IMR-90 (cell line): ENCODE data around the gene GLIS1. TPM values are rescaled to one million over a fixed set of nuclear protein-coding genes. Genes with fewer than 3 reads are reported as not detected.

Source experiments
- ATAC-seq: fragments of 200-7000 bp; cut with Tn5 transposase; 2 replicates; pipeline ENCODE4 v1.9.1; 2020; ENCODE audit warnings: low read depth, mild to moderate bottlenecking, moderate library complexity
- BruUV-seq: library from RNA; stranded (reverse); fragments of 400-500 nt; replicated peaks from 2 replicates; lab custom pipeline; 2021; lab: Mats Ljungman, UMichigan
- CTCF ChIA-PET: fragments of 300-600 bp; formaldehyde crosslinking; extraction: SDS; loops from one replicate; lab custom pipeline; 2021; ENCODE audit warnings: antibody characterized with exemption; lab: Yijun Ruan, JAX
- POLR2A ChIA-PET: fragments of 300-600 bp; sonication (Branson Sonifier 250); formaldehyde crosslinking; loops from one replicate; lab custom pipeline; 2022; ENCODE audit warnings: antibody characterized with exemption; ENCODE audit not compliant: unreplicated experiment; lab: Charles Lee
- DNase-seq: peaks from one replicate; pipeline ENCODE4 v3.0.0; 2013
- H2AFZ ChIP-seq: replicated peaks from 2 replicates; pipeline ENCODE3; 2013; ENCODE audit warnings: low read length, mild to moderate bottlenecking; ENCODE audit not compliant: poor library complexity
- H2AK5ac ChIP-seq: 2 replicates; pipeline ENCODE4 v1.6.1; 2013; ENCODE audit warnings: low read depth, low read length, inconsistent platforms
- H2AK9ac ChIP-seq: replicated peaks from 2 replicates; pipeline ENCODE3; 2013; ENCODE audit warnings: mild to moderate bottlenecking, low read depth, low read length, moderate library complexity; ENCODE audit not compliant: poor library complexity
- H2BK120ac ChIP-seq: 2 replicates; pipeline ENCODE4 v1.6.1; 2013; ENCODE audit warnings: low read depth, low read length, inconsistent platforms
- H2BK15ac ChIP-seq: 3 replicates; pipeline ENCODE4 v1.6.1; 2013; ENCODE audit warnings: low read depth, low read length, inconsistent platforms
- H2BK20ac ChIP-seq: 2 replicates; pipeline ENCODE4 v1.6.1; 2013; ENCODE audit warnings: low read depth, mild to moderate bottlenecking, inconsistent platforms, low read length, moderate library complexity
- H2BK5ac ChIP-seq: 2 replicates; pipeline ENCODE4 v1.6.1; 2013; ENCODE audit warnings: mild to moderate bottlenecking, low read depth, low read length, inconsistent platforms; ENCODE audit not compliant: poor library complexity, severe bottlenecking
- H3K14ac ChIP-seq: replicated peaks from 2 replicates; pipeline ENCODE4 v1.6.1; 2013; ENCODE audit warnings: low read depth, low read length, inconsistent platforms
- H3K18ac ChIP-seq: 2 replicates; pipeline ENCODE4 v1.6.1; 2013; ENCODE audit warnings: low read depth, low read length, control low read depth
- H3K23ac ChIP-seq: 2 replicates; pipeline ENCODE4 v1.6.1; 2013; ENCODE audit warnings: low read depth, low read length, inconsistent platforms
- H3K27ac ChIP-seq: 2 replicates; pipeline ENCODE4 v1.5.1; 2013; ENCODE audit warnings: mild to moderate bottlenecking, control low read depth, low read length; ENCODE audit not compliant: insufficient read depth
- H3K27me3 ChIP-seq: 2 replicates; pipeline ENCODE4 v1.6.1; 2013; ENCODE audit warnings: low read length; ENCODE audit not compliant: control insufficient read depth, insufficient read depth
- H3K36me3 ChIP-seq: 2 replicates; pipeline ENCODE4 v1.6.1; 2013; ENCODE audit warnings: low read length, mixed read lengths; ENCODE audit not compliant: control insufficient read depth, insufficient read depth
- H3K4ac ChIP-seq: 2 replicates; pipeline ENCODE4 v1.6.1; 2013; ENCODE audit warnings: low read depth, low read length, inconsistent platforms
- H3K4me1 ChIP-seq: 2 replicates; pipeline ENCODE4 v1.6.1; 2013; ENCODE audit warnings: low read length, mixed read lengths; ENCODE audit not compliant: control insufficient read depth, insufficient read depth
- H3K4me2 ChIP-seq: 2 replicates; pipeline ENCODE4 v1.6.1; 2013; ENCODE audit warnings: low read depth, mild to moderate bottlenecking, control low read depth, low read length, moderate library complexity
- H3K4me3 ChIP-seq: 2 replicates; pipeline ENCODE4 v1.5.1; 2013; ENCODE audit warnings: low read depth, mild to moderate bottlenecking, control low read depth, low read length, moderate library complexity; ENCODE audit not compliant: insufficient read depth
- H3K56ac ChIP-seq: 2 replicates; pipeline ENCODE4 v1.6.1; 2013; ENCODE audit warnings: low read length, inconsistent platforms; ENCODE audit not compliant: insufficient read depth; ENCODE audit errors: extremely low read depth
- H3K79me1 ChIP-seq, 2 experiments: 2 replicates each; pipeline ENCODE4 v1.6.1; 2013; ENCODE audit warnings: low read length in 2 of 2, inconsistent platforms in 1 of 2, low read depth in 1 of 2
- H3K9ac ChIP-seq: 2 replicates; pipeline ENCODE4 v1.6.1; 2013; ENCODE audit warnings: low read depth, low read length, control low read depth
- H3K9me1 ChIP-seq: 2 replicates; pipeline ENCODE4 v1.6.1; 2013; ENCODE audit warnings: low read length, inconsistent platforms; ENCODE audit not compliant: insufficient read depth
- H3K9me3 ChIP-seq: 2 replicates; pipeline ENCODE4 v1.6.1; 2013; ENCODE audit warnings: low read length; ENCODE audit not compliant: control insufficient read depth, insufficient read depth
- H4K20me1 ChIP-seq: 2 replicates; pipeline ENCODE4 v1.6.1; 2013; ENCODE audit warnings: low read length, inconsistent platforms; ENCODE audit not compliant: insufficient read depth
- H4K5ac ChIP-seq: 2 replicates; pipeline ENCODE4 v1.6.1; 2013; ENCODE audit warnings: mild to moderate bottlenecking, low read depth, low read length, control low read depth
- H4K8ac ChIP-seq, 2 experiments: 2 replicates each; pipeline ENCODE4 v1.6.1; 2013; ENCODE audit warnings: low read depth in 2 of 2, low read length in 2 of 2, control low read depth in 1 of 2, inconsistent platforms in 1 of 2
- H4K91ac ChIP-seq: 2 replicates; pipeline ENCODE4 v1.6.1; 2013; ENCODE audit warnings: low read depth, low read length, inconsistent platforms; ENCODE audit not compliant: insufficient read depth
- CEBPB ChIP-seq: IDR thresholded peaks from 2 replicates; pipeline ENCODE4 v1.6.1; 2012; ENCODE audit warnings: low read depth, low read length, improper control_type of control experiment
- CHD1 ChIP-seq: IDR thresholded peaks from 2 replicates; pipeline ENCODE4 v1.6.1; 2012; ENCODE audit warnings: low read depth, low read length, improper control_type of control experiment
- CTCF ChIP-seq: conservative IDR thresholded peaks from 2 replicates; pipeline ENCODE4 v1.5.1; 2012; ENCODE audit warnings: mild to moderate bottlenecking, low read depth, low read length, improper control_type of control experiment
- MAZ ChIP-seq: IDR thresholded peaks from 2 replicates; pipeline ENCODE4 v1.6.1; 2012; ENCODE audit warnings: low read depth, mild to moderate bottlenecking, low read length, improper control_type of control experiment, moderate library complexity, borderline replicate concordance
- NFE2L2 ChIP-seq: fragments of 150-350 bp; IDR thresholded peaks from 2 replicates; pipeline ENCODE4 v1.6.1; 2016; ENCODE audit warnings: low read depth, mild to moderate bottlenecking, low read length
- POLR2A ChIP-seq: IDR thresholded peaks from 2 replicates; pipeline ENCODE4 v1.6.1; 2012; ENCODE audit warnings: mild to moderate bottlenecking, low read depth, low read length
- RFX5 ChIP-seq: IDR thresholded peaks from 2 replicates; pipeline ENCODE4 v1.8.0; 2012; ENCODE audit warnings: low read depth, mild to moderate bottlenecking, low read length, moderate library complexity
- USF2 ChIP-seq: fragments of 150-350 bp; IDR thresholded peaks from 2 replicates; pipeline ENCODE4 v1.6.1; 2017; ENCODE audit warnings: mild to moderate bottlenecking, antibody characterized with exemption, low read length, low read depth
- WGBS, 2 experiments: methylation state at CpG; one replicate each; pipeline versions ENCODE4 v1.1.5 to v1.1.7; 2013; ENCODE audit warnings: missing lambda C conversion rate in 2 of 2; ENCODE audit not compliant: insufficient read length in 1 of 2; ENCODE audit errors: extremely low coverage in 2 of 2; 5-methylcytosine and 5-hydroxymethylcytosine counted together
- dilution Hi-C: fragments of 300-500 bp; cut with HindIII; formaldehyde crosslinking; loops from one replicate; pipeline ENCODE4 v1.14.3; 2018; ENCODE audit warnings: low sequenced_read_pairs; ENCODE audit not compliant: unreplicated experiment
- in situ Hi-C: fragments of 300-500 bp; cut with MboI; formaldehyde crosslinking; loops from 3 replicates; pipeline ENCODE4 v1.14.3; 2019; ENCODE audit warnings: low sequenced_read_pairs, inconsistent platforms, mixed read lengths
- intact Hi-C: fragments of 100-400 bp; cut with micrococcal nuclease; formaldehyde crosslinking; loops from 2 replicates; pipeline ENCODE4 v1.10.0; 2022
- polyA plus RNA-seq, 3 experiments: library from polyadenylated mRNA; depleted of rRNA; stranded (reverse); fragments of >200 nt; gene quantifications; 2 replicates each; pipeline ENCODE4 v1.2.3, GENCODE V29; 2012; ENCODE audit warnings: low replicate concordance in 1 of 3
- total RNA-seq: library from RNA; depleted of rRNA; stranded (reverse); fragments of >200 nt; gene quantifications from 2 replicates; pipeline ENCODE4 v1.2.3, GENCODE V29; 2012

Gene GLIS1
- total and polyA plus RNA-seq, 2 of the 4 experiments (the other 2 are of a cell fraction) = 0.18 to 2.3 TPM

GRCh38 chr1:53614231-53615021 is 124.5 kb downstream of the GLIS1 start:
- Histone ChIP-seq H3K23ac (no peak overlapping the region), H4K20me1 (peaks cover 22% of the 10 kb centered on the region; the same call in 1 of the 2 replicates), H3K4ac (no peak overlapping the region), H3K79me1 (peaks cover 0 to 16% of the 10 kb centered on the region in 2 experiments; a peak in 1 of 4 replicates), H3K4me2 (no peak overlapping the region), H4K91ac (no peak overlapping the region), H3K9me3 (peaks cover 10% of the 10 kb centered on the region), H2AK5ac (no peak overlapping the region), H3K36me3 (no peaks in the 10 kb centered on the region), H4K8ac (no peak overlapping the region), H3K27ac (no peak overlapping the region), H3K27me3 (no peaks in the 10 kb centered on the region), H3K9me1 (peaks cover 13% of the 10 kb centered on the region; the same call in 1 of the 2 replicates), H2BK5ac (no peak overlapping the region), H4K5ac (no peak overlapping the region), H3K4me3 (no peak overlapping the region), H2AK9ac (no peak overlapping the region), H3K4me1 (peaks cover 8% of the 10 kb centered on the region), H3K18ac (no peak overlapping the region), H2BK120ac (no peak overlapping the region), H3K14ac (no peak overlapping the region), H2BK20ac (no peak overlapping the region), H3K9ac (no peak overlapping the region), H2AFZ (no peak overlapping the region), H2BK15ac (no peak overlapping the region), H3K56ac (no peak overlapping the region)
- DNase-seq (no peak), ATAC-seq (no peak)
- dilution Hi-C loops (no loop called here), in situ Hi-C loops (no loop called here), intact Hi-C loops (no loop called here)
- ChIA-PET POLR2A (no interaction called here), CTCF (no interaction called here)
- BruUV-seq = no TSS peak
- 79 to 100% methylated on average over 1 to 6 of the region's 12 CpGs for WGBS, 2 experiments
- TF ChIP-seq USF2 (no peak), RFX5 (no peak), CHD1 (no peak), POLR2A (no peak), CEBPB (no peak), MAZ (no peak), NFE2L2 (no peak), CTCF (no peak)
